Activated CD4-positive, alpha-beta T cell treated with anti-CD3 and anti-CD28 coated beads for 48 hours (primary cell): ENCODE data around the gene ADGRD2.

ENCODE experiments used
- DNase-seq: peaks from one replicate; pipeline ENCODE4 v3.0.0-alpha.2; 2020

ADGRD2 gene

GRCh38 chr9:124437086-124437485, 13.2 kb upstream of the ADGRD2 start:
- no peak for DNase-seq

- no peak for DNase-seq
Measured at GRCh38 chr9:124438091-124438490, 12.2 kb upstream of the ADGRD2 start.

GRCh38 chr9:124439086-124439485, 11.2 kb upstream of the ADGRD2 start:
- no peak for DNase-seq

- DNase-seq: no peak
Measured at GRCh38 chr9:124439686-124440243, 10.5 kb upstream of the ADGRD2 start.

GRCh38 chr9:124440786-124441185, 9.5 kb upstream of the ADGRD2 start:
- DNase-seq: no peak

- no peak for DNase-seq
Measured at GRCh38 chr9:124441291-124441690, 9.0 kb upstream of the ADGRD2 start.

GRCh38 chr9:124442379-124442778, 7.9 kb upstream of the ADGRD2 start:
- no peak for DNase-seq

GRCh38 chr9:124442826-124443225, 7.4 kb upstream of the ADGRD2 start:
- no peak for DNase-seq

GRCh38 chr9:124443625-124444024, 6.6 kb upstream of the ADGRD2 start:
- no peak for DNase-seq

- no peak for DNase-seq
Measured at GRCh38 chr9:124444166-124444565, 6.1 kb upstream of the ADGRD2 start.

- DNase-seq: no peak
Measured at GRCh38 chr9:124447297-124447661, 3.0 kb upstream of the ADGRD2 start.

- DNase-seq: no peak
Measured at GRCh38 chr9:124448019-124448418, 2.2 kb upstream of the ADGRD2 start.

- DNase-seq: no peak
Measured at GRCh38 chr9:124449381-124450151, 685 bp upstream of the ADGRD2 start.

- no peak for DNase-seq
Measured at GRCh38 chr9:124450931-124451661, 845 bp downstream of the ADGRD2 start.

- no peak for DNase-seq
Measured at GRCh38 chr9:124452326-124452725, 2.1 kb downstream of the ADGRD2 start.

GRCh38 chr9:124452841-124453585, 2.8 kb downstream of the ADGRD2 start:
- no peak for DNase-seq

- DNase-seq: peak; percentile 17
Measured at GRCh38 chr9:124453586-124454191, 3.4 kb downstream of the ADGRD2 start.

- no peak for DNase-seq
Measured at GRCh38 chr9:124454296-124454695, 4.0 kb downstream of the ADGRD2 start.

- no peak for DNase-seq
Measured at GRCh38 chr9:124454791-124455443, 4.7 kb downstream of the ADGRD2 start.

- DNase-seq: no peak
Measured at GRCh38 chr9:124455820-124456219, 5.6 kb downstream of the ADGRD2 start.

GRCh38 chr9:124456341-124457078, 6.3 kb downstream of the ADGRD2 start:
- no peak for DNase-seq
